Dedifferentiated amniotic fluid mesenchymal stem cell (primary cell): ENCODE measurements around the gene SERPIND1.
"Not testable (repeated sequence)": the region's sequence is repeated elsewhere in the genome, so short reads cannot be mapped to it uniquely, and the experiment has no call there.

Experiments
- DNase-seq: peaks from one replicate; pipeline ENCODE4 v3.0.0-alpha.2; 2016; ENCODE audit errors: extremely low spot score

Gene SERPIND1

GRCh38 chr22:20746431-20747189 lies 27.3 kb upstream of the SERPIND1 start:
- no peak for DNase-seq

- DNase-seq: no peak
Observed at GRCh38 chr22:20747223-20747622, 26.7 kb upstream of the SERPIND1 start.

DNA sequence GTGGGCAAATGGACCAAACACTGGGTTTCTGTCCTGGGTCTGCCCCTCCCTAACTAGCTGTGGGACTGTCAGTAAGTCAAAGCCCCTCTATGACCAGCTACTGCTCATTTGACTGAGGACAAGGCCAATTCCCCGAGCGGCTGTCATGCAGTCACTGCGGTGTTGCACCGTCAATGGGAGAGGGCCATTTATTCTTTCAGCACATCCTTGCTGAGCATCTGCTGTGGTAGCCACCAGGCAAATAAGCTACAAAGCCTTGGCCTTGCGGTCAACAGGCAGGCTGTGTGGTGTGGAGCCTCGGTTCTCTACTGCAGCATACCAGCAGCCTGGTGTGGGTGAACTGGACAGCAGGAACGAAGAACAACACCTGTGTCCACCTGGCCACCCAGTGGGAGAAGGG lies 25.8 kb upstream of the SERPIND1 start:
- no peak for DNase-seq

DNA sequence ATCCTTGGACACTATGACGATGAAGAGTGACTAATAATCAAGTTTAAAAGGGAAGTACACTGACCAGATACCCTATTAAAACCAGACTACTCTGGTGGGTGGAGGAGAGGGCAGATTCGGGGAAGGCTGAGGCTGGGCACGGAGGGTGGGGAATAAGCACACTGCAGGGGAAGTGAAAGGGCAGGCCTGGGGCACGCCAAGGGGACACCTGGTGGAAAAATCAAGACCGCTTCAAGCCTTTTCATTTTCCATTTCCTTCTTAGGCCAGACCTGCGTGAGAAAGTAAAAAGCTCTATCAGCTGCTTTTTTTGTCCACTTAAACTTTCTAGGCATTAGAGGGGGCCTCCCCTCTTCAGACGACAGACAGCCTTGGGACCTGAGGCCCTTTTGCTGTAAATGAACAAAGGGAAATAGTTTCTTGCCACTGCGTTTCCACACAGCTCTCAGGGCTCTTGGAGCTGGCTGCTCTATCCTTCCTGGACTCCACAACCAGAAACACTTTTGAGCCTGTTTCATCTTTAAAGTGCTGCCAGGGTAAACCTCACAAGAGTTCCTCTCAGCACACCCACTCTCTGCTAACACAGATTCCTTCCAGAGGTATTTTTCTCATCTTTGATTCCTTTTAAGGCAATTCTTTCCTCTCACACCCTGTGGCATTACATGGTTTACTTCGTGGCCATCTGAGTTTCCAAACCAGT lies 25.0 kb upstream of the SERPIND1 start:
- no peak for DNase-seq

GRCh38 chr22:20749453-20749852 lies 24.5 kb upstream of the SERPIND1 start:
- DNase-seq: no peak

DNA sequence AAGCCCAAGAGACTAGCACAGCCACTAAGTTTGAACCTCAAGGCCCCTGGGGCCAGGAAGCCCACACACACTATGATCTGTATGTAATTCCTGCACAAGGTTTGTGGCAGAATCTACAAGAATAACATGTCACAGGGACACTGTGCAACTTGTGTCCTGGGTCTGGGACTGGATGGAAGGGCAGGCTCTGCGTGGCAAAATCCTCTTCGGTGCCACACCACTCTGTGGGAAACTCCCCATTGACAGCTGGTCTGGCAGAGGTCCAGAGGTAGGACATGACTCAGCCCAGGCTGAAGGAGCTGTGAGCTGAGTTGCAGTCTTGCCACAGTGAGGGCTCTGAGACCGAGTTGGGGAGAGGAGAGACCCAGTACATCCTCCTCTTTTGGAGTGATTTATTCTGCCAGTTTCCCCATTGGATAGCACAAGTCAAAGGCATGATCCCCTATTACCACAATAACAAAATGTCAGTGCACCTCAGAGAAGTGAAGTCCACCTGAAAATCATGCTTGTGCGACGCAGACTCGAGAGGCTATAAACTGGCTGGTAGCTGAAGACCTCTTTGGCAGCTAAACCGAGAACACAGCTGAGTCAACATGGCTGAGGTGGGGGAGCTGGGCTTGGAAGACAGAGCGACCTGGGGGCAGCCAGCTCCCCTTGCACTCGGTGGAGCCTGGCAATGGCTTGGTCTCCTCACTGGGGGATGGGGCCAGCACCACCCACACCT lies 23.3 kb upstream of the SERPIND1 start:
- peak; percentile 79 for DNase-seq

DNA sequence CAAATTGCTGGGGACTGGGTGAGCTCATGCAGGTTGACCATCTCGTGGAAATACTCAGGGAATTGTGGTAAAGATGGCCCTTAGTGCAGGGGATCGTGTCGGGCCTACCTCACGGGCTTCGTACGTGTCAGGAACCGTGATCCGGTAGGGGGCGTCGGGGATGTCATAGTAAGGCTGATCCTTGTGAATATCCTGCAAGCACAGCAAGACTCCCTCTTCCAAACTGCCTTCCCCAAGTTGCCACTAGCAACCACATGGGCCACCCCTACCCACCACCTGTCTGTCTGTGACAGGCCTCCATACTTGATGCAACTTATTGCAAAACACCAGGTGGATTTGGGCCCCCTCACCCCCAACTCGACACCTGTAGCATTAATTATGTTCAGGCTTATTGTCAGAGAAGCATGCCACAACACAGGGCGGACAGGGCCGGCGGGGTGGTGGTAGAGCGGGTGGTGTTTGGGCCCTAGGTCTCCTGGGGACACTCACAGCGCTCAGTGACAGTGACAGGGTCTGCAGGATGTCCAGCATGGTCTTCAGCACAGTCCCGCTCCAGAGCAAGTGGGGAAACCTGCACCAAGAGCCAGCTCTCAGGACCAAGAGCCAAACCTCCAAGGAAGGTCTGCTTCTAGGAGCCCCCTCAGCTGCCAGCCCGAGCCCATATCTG lies 22.6 kb upstream of the SERPIND1 start:
- DNase-seq: no peak

- no peak for DNase-seq
Observed at GRCh38 chr22:20752104-20752741, 21.7 kb upstream of the SERPIND1 start.

DNA sequence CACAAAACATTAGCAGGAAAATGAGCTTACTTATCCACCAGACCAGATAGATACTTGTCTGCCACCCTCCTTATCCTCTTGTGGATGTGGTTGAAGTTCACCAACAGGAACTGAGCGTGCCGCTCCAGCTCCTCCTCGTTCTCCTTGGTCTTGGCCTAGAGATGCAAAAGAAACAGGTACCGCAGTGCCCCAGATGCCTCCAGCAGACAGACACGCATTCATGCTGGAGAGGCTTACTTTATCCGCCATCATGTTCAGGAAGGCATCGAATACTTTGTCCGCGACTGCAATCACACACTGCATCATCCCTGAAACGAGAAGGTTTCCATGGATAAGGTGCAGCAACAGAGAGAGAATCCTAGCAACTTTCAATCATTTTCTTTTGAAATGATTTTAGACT lies 21.0 kb upstream of the SERPIND1 start:
- DNase-seq: no peak

GRCh38 chr22:20756846-20757245 lies 17.1 kb upstream of the SERPIND1 start:
- no peak for DNase-seq

DNA sequence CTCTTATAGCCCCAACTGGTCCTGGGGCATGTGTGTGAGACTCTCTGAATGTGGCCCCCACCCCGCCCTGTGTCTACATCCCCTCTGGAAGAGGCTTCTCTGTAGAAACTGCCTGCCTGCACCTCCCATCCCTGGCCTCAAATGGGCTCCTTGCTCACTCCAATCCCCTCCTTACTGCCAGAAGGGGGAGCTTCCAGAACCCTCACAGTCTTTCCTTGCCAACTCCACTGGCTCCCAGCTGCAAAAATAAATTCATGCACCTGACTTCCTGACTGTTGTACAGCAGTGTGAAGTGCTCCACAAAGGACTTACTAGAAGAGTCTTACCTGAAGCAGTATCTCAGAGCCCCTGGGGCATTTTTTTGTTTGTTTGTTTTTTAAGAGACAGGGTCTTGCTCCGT lies 15.2 kb upstream of the SERPIND1 start:
- DNase-seq: no peak

GRCh38 chr22:20760084-20760483 lies 13.8 kb upstream of the SERPIND1 start:
- DNase-seq: no peak

- DNase-seq: no peak
Observed at GRCh38 chr22:20761536-20761935, 12.4 kb upstream of the SERPIND1 start.

DNA sequence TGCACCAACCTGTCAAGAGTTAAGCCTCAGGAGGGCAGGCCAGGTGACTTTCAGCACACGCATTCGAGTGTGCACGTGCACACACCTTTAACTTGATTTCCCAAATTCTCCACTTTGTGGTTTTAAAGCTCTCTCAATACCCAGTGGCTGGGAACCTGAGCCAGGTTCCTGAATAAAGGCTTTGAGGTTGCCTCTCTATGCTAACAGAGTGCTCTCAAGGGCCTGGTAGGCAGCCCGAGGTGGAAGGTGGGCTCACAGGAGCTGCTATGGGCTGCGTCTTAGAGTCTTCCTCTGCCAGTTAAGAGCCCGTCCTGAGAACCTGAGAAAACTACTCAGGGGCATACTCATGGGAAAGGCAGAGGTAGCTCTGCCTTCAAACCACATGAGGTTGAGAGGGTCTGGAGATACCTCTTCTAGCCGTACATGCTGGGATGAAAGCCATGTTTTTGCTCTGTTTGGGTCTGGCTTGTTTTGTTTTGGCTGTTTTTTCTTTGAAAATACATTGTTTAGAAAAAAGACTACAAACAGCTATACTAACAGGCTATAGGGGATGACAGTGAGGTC lies 11.6 kb upstream of the SERPIND1 start:
- DNase-seq: no peak

GRCh38 chr22:20763630-20764470 lies 10.1 kb upstream of the SERPIND1 start:
- DNase-seq: no peak

GRCh38 chr22:20764471-20764720 lies 9.5 kb upstream of the SERPIND1 start:
- DNase-seq: no peak

DNA sequence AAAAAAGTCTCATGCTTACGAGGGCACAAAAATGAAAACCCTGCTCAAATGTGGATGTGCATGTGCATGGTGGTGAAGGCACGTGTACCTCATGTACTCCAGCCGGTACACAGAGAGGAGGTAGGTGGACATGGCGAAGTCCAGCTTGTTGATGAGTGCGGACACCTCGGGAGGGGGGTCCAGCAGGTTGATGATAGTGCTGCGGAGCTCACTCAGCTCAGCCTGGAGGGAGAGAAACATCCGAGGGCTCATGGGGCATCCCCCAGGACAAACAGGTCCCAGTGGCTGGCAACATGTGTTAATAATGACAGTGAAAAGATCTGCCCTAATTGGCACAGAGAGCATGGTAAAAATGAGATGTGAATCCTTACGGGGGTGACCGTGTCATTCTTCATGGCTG lies 9.2 kb upstream of the SERPIND1 start:
- DNase-seq: no peak

- DNase-seq: no peak
Observed at GRCh38 chr22:20765938-20766337, 8.0 kb upstream of the SERPIND1 start.

- no peak for DNase-seq
Observed at GRCh38 chr22:20766530-20766929, 7.4 kb upstream of the SERPIND1 start.

GRCh38 chr22:20769496-20769826 lies 4.5 kb upstream of the SERPIND1 start:
- not testable (repeated sequence) for DNase-seq
